K562 (cell line): ENCODE data around the gene TCF4. TPM values are rescaled to one million over a fixed set of nuclear protein-coding genes. Genes with fewer than 3 reads are reported as not detected.

Experiments used
- ATAC-seq: fragments of 200-7000 bp; cut with Tn5 transposase; 3 replicates; pipeline ENCODE4 v1.9.1; 2020; ENCODE audit warnings: moderate library complexity
- BruUV-seq: library from RNA; stranded (reverse); fragments of 400-500 nt; replicated peaks from 2 replicates; lab custom pipeline; 2021; lab: Mats Ljungman, UMichigan
- CTCF ChIA-PET: fragments of 300-600 bp; formaldehyde crosslinking; extraction: SDS; loops from one replicate; lab custom pipeline; 2021; ENCODE audit warnings: low intra/inter-chr PET ratio; lab: Yijun Ruan, JAX
- POLR2A ChIA-PET: fragments of 300-600, 350-650 bp; sonication (Branson Sonifier 250); formaldehyde crosslinking; extraction: SDS; loops from one replicate; lab custom pipeline; 2021; ENCODE audit warnings: antibody characterized with exemption, inconsistent platforms; lab: Yijun Ruan, JAX
- DNase-seq, 4 experiments: peaks; one replicate each; pipeline versions ENCODE4 v3.0.0 to v3.0.0-alpha.2; 2011 to 2018; ENCODE audit warnings: low spot score in 3 of 4, mixed read lengths in 3 of 4; ENCODE audit errors: extremely low read depth in 1 of 4
- FAIRE-seq: peaks from 2 replicates; lab custom pipeline; 2011; peaks lifted over from hg19 to GRCh38; lab: Jason Lieb, UNC
- H2AFZ ChIP-seq: 2 replicates; pipeline ENCODE4 v1.6.0; 2011; ENCODE audit warnings: low read depth, low read length, control low read depth, inconsistent platforms
- H3K27ac ChIP-seq: fragments of 200-600 bp; 3 replicates; pipeline ENCODE4 v1.8.0; 2011; ENCODE audit warnings: low read depth, mild to moderate bottlenecking, control low read depth, inconsistent platforms, low read length, moderate library complexity, mixed read lengths; ENCODE audit errors: extremely low read depth
- H3K27me3 ChIP-seq, 2 experiments: fragments of 300-600 bp in 1 of 2; 2 replicates in 1 of 2; 3 replicates in 1 of 2; pipeline versions ENCODE4 v1.6.0 to v1.8.0; 2011; ENCODE audit warnings: inconsistent platforms in 2 of 2, low read length in 2 of 2, mild to moderate bottlenecking in 1 of 2, mixed read lengths in 1 of 2, moderate library complexity in 1 of 2; ENCODE audit not compliant: control insufficient read depth in 2 of 2, insufficient read depth in 2 of 2
- H3K36me3 ChIP-seq: fragments of 300-600 bp; 3 replicates; pipeline ENCODE4 v1.8.0; 2011; ENCODE audit warnings: mild to moderate bottlenecking, low read length, inconsistent platforms; ENCODE audit not compliant: control insufficient read depth, insufficient read depth
- H3K4me1 ChIP-seq, 2 experiments: fragments of 200-600 bp in 1 of 2; replicated peaks in 1 of 2; 2 replicates in 1 of 2; 3 replicates in 1 of 2; pipeline versions ENCODE4 v1.5.1 to v1.8.0; 2011; ENCODE audit warnings: inconsistent platforms in 2 of 2, low read length in 2 of 2, mild to moderate bottlenecking in 1 of 2, mixed read lengths in 1 of 2, moderate library complexity in 1 of 2; ENCODE audit not compliant: control insufficient read depth in 2 of 2, insufficient read depth in 2 of 2
- H3K4me2 ChIP-seq: 2 replicates; pipeline ENCODE4 v1.6.1; 2011; ENCODE audit warnings: low read length, control low read depth, inconsistent platforms, mixed read lengths; ENCODE audit not compliant: insufficient read depth
- H3K4me3 ChIP-seq: fragments of 200-600 bp; sonication (generic), shearing (Covaris generic); 2 replicates; pipeline ENCODE4 v1.5.1; 2016; ENCODE audit warnings: control low read depth, inconsistent platforms
- H3K79me2 ChIP-seq: fragments of 200-600 bp; 3 replicates; pipeline ENCODE4 v1.8.0; 2011; ENCODE audit warnings: low read length, inconsistent platforms; ENCODE audit not compliant: control insufficient read depth, insufficient read depth
- H3K9ac ChIP-seq, 2 experiments: 2 replicates each; pipeline versions ENCODE4 v1.6.0 to v1.6.1; 2011; ENCODE audit warnings: low read depth in 2 of 2, low read length in 2 of 2, control low read depth in 1 of 2, inconsistent platforms in 1 of 2, mild to moderate bottlenecking in 1 of 2, mixed read lengths in 1 of 2; ENCODE audit not compliant: insufficient read depth in 1 of 2
- H3K9me1 ChIP-seq: one replicate; pipeline ENCODE4 v1.6.0; 2011; ENCODE audit warnings: inconsistent platforms, mild to moderate bottlenecking, low read length, moderate library complexity; ENCODE audit not compliant: control insufficient read depth, insufficient read depth
- H3K9me3 ChIP-seq: replicated peaks from 2 replicates; pipeline ENCODE4 v1.5.1; 2011; ENCODE audit warnings: low read depth, low read length, inconsistent platforms; ENCODE audit not compliant: control insufficient read depth, insufficient read depth
- H4K20me1 ChIP-seq: replicated peaks from 2 replicates; pipeline ENCODE4 v1.6.1; 2011; ENCODE audit warnings: low read length, inconsistent platforms, mixed read lengths; ENCODE audit not compliant: control insufficient read depth, insufficient read depth
- BRCA1 ChIP-seq, 2 experiments: fragments of 450-650 bp in 1 of 2; sonication (generic) in 1 of 2; formaldehyde crosslinking in 1 of 2; IDR thresholded peaks; 2 replicates each; pipeline versions ENCODE4 v1.5.0 to v1.6.1; 2017 to 2020; ENCODE audit warnings: mild to moderate bottlenecking in 1 of 2, missing genetic modification reagents in 1 of 2
- CBFA2T3 ChIP-seq: fragments of 450-650 bp; IDR thresholded peaks from 2 replicates; pipeline ENCODE4 v1.6.1; 2017
- CBX1 ChIP-seq: sonication (generic); IDR thresholded peaks from 2 replicates; pipeline ENCODE4 v1.6.1; 2016; ENCODE audit warnings: antibody characterized with exemption, low read depth, mild to moderate bottlenecking
- CTBP1 ChIP-seq: fragments of 450-650 bp; IDR thresholded peaks from 2 replicates; pipeline ENCODE4 v1.6.1; 2016; ENCODE audit warnings: borderline replicate concordance
- DIDO1 ChIP-seq: fragments of 450-650 bp; IDR thresholded peaks from 2 replicates; pipeline ENCODE4 v1.6.1; 2016; ENCODE audit warnings: low read depth, missing biosample characterization, missing genetic modification characterization
- FOSL1 ChIP-seq: fragments of 200-800 bp; sonication (Bioruptor generic); conservative IDR thresholded peaks from 2 replicates; pipeline ENCODE4 v1.6.1; 2016; ENCODE audit warnings: missing genetic modification characterization, missing compliant biosample characterization
- FOXA1 ChIP-seq: fragments of 450-650 bp; IDR thresholded peaks from 2 replicates; pipeline ENCODE4 v1.6.1; 2016; ENCODE audit warnings: mild to moderate bottlenecking, borderline replicate concordance
- JUND ChIP-seq, 2 experiments: IDR thresholded peaks; 2 replicates in 1 of 2; 3 replicates in 1 of 2; pipeline ENCODE4 v1.6.1; 2011; ENCODE audit warnings: borderline replicate concordance in 2 of 2, low read depth in 2 of 2, low read length in 2 of 2, improper control_type of control experiment in 1 of 2, missing biosample characterization in 1 of 2, missing genetic modification characterization in 1 of 2, missing genetic modification reagents in 1 of 2
- KLF13 ChIP-seq: fragments of 450-650 bp; IDR thresholded peaks from 2 replicates; pipeline ENCODE4 v1.6.1; 2016; ENCODE audit warnings: missing genetic modification characterization, low read depth, mild to moderate bottlenecking, missing compliant biosample characterization, moderate library complexity, borderline replicate concordance
- NFIC ChIP-seq: fragments of 450-650 bp; IDR thresholded peaks from 2 replicates; pipeline ENCODE4 v1.6.1; 2017; ENCODE audit warnings: mild to moderate bottlenecking, inconsistent platforms
- PBX2 ChIP-seq, 2 experiments: IDR thresholded peaks in 1 of 2; conservative IDR thresholded peaks in 1 of 2; 2 replicates each; pipeline ENCODE4 v1.6.1; 2016; ENCODE audit warnings: low read depth in 2 of 2, mild to moderate bottlenecking in 1 of 2, missing compliant biosample characterization in 1 of 2, missing genetic modification characterization in 1 of 2, moderate library complexity in 1 of 2
- PURB ChIP-seq: sonication (generic); formaldehyde crosslinking; IDR thresholded peaks from 2 replicates; pipeline ENCODE4 v1.9.0; 2021; ENCODE audit warnings: low read depth, mild to moderate bottlenecking, missing genetic modification reagents
- RFX1 ChIP-seq: fragments of 450-650 bp; IDR thresholded peaks from 2 replicates; pipeline ENCODE4 v1.6.1; 2016; ENCODE audit warnings: mild to moderate bottlenecking, moderate library complexity
- SMARCE1 ChIP-seq: fragments of 450-650 bp; IDR thresholded peaks from 2 replicates; pipeline ENCODE4 v1.7.1; 2016; ENCODE audit warnings: mild to moderate bottlenecking
- SP2 ChIP-seq: IDR thresholded peaks from 2 replicates; pipeline ENCODE4 v1.6.1; 2011; ENCODE audit warnings: mild to moderate bottlenecking, low read depth, low read length, moderate library complexity; ENCODE audit not compliant: poor library complexity, severe bottlenecking; ENCODE audit errors: extremely low read depth
- WGBS: fragments of 100-300 bp; shearing (Covaris generic); methylation state at CpG from one replicate; pipeline ENCODE4 v1.1.6; 2016; ENCODE audit warnings: low coverage, mixed read lengths; ENCODE audit not compliant: insufficient coverage; ENCODE audit errors: missing lambda C conversion rate; 5-methylcytosine and 5-hydroxymethylcytosine counted together
- in situ Hi-C: fragments of 300-500 bp; cut with MboI; formaldehyde crosslinking; loops from 4 replicates; pipeline ENCODE4 v1.15.0; 2018; ENCODE audit warnings: inconsistent platforms, mixed read lengths
- intact Hi-C: fragments of 100-400 bp; cut with micrococcal nuclease; formaldehyde crosslinking; loops from 2 replicates; pipeline ENCODE4 v1.14.2; 2022
- polyA plus RNA-seq, 8 experiments: library from polyadenylated mRNA; depleted of rRNA in 4 of 8; stranded (reverse) in 5 of 8; unstranded in 3 of 8; fragments of >200 nt; fragmentation: Nextera tagmentation in 2 of 8; fragmentation: Illumina TruSeq in 1 of 8; extraction: Ambion mirVana in 2 of 8; extraction: Trizol in 1 of 8; gene quantifications; 2 replicates each; pipeline versions ENCODE4 v1.2.1 to v1.2.3, GENCODE V29; 2011 to 2014; ENCODE audit warnings: inconsistent platforms in 1 of 8, missing spikeins in 1 of 8
- total RNA-seq, 7 experiments: library from RNA; depleted of rRNA in 6 of 7; stranded (reverse); fragments of >200 nt in 6 of 7; fragmentation: Illumina TruSeq in 2 of 7; extraction: Trizol in 2 of 7; gene quantifications; 2 replicates each; pipeline versions ENCODE4 v1.2.1 to v1.2.3, GENCODE V29; 2011 to 2021; ENCODE audit warnings: low replicate concordance in 1 of 7
- TF ChIP-seq, protein P1 (sequence below): fragments of 250-450 bp; sonication (Bioruptor Pico); IDR thresholded peaks from 2 replicates; pipeline ENCODE4 v1.4.0; 2020; ENCODE audit warnings: mild to moderate bottlenecking, moderate library complexity

TCF4 gene
- total and polyA plus RNA-seq, 9 of the 15 experiments (the other 6 are each of a cell fraction or from before 2014, with no cell fraction given): 4.8 to 24.7 (median 15.2) TPM

- Histone ChIP-seq H3K4me2 (no peak overlapping the region), H3K4me1 (no peaks in the 10 kb centered on the region; a peak in 1 of 5 replicates), H3K27me3 (no peaks in the 10 kb centered on the region), H3K4me3 (no peak overlapping the region), H2AFZ (no peak overlapping the region), H4K20me1 (no peaks in the 10 kb centered on the region), H3K79me2 (no peaks in the 10 kb centered on the region), H3K9me1 (no peaks in the 10 kb centered on the region), H3K27ac (no peak overlapping the region), H3K9me3 (no peaks in the 10 kb centered on the region), H3K36me3 (no peaks in the 10 kb centered on the region), H3K9ac (no peak overlapping the region)
- DNase-seq: peak; percentile 8 to 69 (median 23)
- POLR2A ChIA-PET: interaction anchor here (0.5 to 0.8 kb wide), 2 partner anchors 22 to 388 kb away, joined by 3 to 5 read pairs; no protein-coding TSS in a partner anchor
- WGBS: 0% methylated on average over 6 of the region's 7 CpGs
- ATAC-seq: peak; percentile 79
- intact Hi-C loops (no loop called here), in situ Hi-C loops (no loop called here)
- no TSS peak for BruUV-seq
- FAIRE-seq: peak; percentile 59
- CTCF ChIA-PET: no interaction called here
- TF ChIP-seq RFX1 (peak; percentile 74), KLF13 (tag) (no peak), CBX1 (no peak), NFIC (peak; percentile 83), PURB (CRISPR knock-in tag) (no peak), FOXA1 (no peak), CTBP1 (no peak), SMARCE1 (peak; percentile 56; the same call in 1 of the 2 replicates), DIDO1 (tag) (no peak), CBFA2T3 (no peak), SP2 (no peak), FOSL1 (tag) (peak; percentile 80), BRCA1 (IDR thresholded peaks at IDR 0.05) (no peak), BRCA1 (CRISPR knock-in tag; IDR thresholded peaks at IDR 0.05) (no peak), JUND (IDR thresholded peaks at IDR 0.05; ENCODE audit: borderline replicate concordance, low read depth, low read length) (peak; percentile 65; the same call in 1 of the 2 replicates), JUND (tag; IDR thresholded peaks at IDR 0.05; ENCODE audit: borderline replicate concordance, low read depth, low read length) (peak; percentile 38; the same call in 1 of the 3 replicates), PBX2 (CRISPR knock-in tag; IDR thresholded peaks at IDR 0.05; ENCODE audit: low read depth) (no peak), PBX2 (tag; conservative IDR thresholded peaks at IDR 0.05; ENCODE audit: low read depth) (peak; percentile 86)
- TF ChIP-seq, protein P1, sequence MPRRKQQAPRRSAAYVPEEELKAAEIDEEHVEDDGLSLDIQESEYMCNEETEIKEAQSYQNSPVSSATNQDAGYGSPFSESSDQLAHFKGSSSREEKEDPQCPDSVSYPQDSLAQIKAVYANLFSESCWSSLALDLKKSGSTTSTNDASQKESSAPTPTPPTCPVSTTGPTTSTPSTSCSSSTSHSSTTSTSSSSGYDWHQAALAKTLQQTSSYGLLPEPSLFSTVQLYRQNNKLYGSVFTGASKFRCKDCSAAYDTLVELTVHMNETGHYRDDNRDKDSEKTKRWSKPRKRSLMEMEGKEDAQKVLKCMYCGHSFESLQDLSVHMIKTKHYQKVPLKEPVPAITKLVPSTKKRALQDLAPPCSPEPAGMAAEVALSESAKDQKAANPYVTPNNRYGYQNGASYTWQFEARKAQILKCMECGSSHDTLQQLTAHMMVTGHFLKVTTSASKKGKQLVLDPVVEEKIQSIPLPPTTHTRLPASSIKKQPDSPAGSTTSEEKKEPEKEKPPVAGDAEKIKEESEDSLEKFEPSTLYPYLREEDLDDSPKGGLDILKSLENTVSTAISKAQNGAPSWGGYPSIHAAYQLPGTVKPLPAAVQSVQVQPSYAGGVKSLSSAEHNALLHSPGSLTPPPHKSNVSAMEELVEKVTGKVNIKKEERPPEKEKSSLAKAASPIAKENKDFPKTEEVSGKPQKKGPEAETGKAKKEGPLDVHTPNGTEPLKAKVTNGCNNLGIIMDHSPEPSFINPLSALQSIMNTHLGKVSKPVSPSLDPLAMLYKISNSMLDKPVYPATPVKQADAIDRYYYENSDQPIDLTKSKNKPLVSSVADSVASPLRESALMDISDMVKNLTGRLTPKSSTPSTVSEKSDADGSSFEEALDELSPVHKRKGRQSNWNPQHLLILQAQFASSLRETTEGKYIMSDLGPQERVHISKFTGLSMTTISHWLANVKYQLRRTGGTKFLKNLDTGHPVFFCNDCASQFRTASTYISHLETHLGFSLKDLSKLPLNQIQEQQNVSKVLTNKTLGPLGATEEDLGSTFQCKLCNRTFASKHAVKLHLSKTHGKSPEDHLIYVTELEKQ (CRISPR knock-in tag): no peak
These were observed 182.0 kb downstream of the TCF4 start for GRCh38 chr18:55405893-55406406.
